Suprapubic skin (tissue), 3 donors: ENCODE results near the gene MAJIN.

Experiments used
- EP300 ChIP-seq: sonication (generic); formaldehyde crosslinking; IDR thresholded peaks from one replicate; pipeline ENCODE4 v1.6.1; 2017; ENCODE audit warnings: antibody characterized with exemption
- TF ChIP-seq, protein P1 (sequence below), 2 donors: fragments of 200-600 bp in 1 of 2; fragments of 450-650 bp in 1 of 2; sonication (generic) in 1 of 2; IDR thresholded peaks; one replicate each; pipeline ENCODE4 v1.5.1; 2016 to 2019; ENCODE audit warnings: antibody characterized with exemption in 2 of 2, mild to moderate bottlenecking in 1 of 2, moderate library complexity in 1 of 2

DNA sequence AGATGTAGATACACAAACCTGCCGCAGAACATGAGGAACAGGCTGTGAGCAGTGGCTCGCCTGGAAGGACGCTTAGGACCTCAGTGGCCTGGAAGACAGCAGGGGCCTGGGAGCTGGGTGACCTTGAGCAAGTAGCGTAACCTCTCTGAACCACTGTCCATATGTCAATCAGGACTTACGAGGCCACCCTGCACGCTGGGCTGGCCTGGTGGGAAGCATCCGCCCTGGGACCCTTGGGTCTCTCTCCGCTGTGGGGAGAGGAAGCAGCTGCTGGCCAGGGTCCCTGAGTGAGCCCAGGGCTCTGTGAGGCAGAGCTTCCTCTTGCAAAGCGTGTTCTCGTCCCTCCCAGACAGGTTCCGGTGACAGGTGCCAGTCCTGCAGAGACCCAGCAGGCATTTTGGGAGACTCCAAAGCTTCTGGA lies 79.5 kb downstream of the MAJIN start:
- TF ChIP-seq EP300: no peak
- TF ChIP-seq, protein P1, sequence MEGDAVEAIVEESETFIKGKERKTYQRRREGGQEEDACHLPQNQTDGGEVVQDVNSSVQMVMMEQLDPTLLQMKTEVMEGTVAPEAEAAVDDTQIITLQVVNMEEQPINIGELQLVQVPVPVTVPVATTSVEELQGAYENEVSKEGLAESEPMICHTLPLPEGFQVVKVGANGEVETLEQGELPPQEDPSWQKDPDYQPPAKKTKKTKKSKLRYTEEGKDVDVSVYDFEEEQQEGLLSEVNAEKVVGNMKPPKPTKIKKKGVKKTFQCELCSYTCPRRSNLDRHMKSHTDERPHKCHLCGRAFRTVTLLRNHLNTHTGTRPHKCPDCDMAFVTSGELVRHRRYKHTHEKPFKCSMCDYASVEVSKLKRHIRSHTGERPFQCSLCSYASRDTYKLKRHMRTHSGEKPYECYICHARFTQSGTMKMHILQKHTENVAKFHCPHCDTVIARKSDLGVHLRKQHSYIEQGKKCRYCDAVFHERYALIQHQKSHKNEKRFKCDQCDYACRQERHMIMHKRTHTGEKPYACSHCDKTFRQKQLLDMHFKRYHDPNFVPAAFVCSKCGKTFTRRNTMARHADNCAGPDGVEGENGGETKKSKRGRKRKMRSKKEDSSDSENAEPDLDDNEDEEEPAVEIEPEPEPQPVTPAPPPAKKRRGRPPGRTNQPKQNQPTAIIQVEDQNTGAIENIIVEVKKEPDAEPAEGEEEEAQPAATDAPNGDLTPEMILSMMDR (IDR thresholded peaks at IDR 0.05): no peak
